GM23338 (cell line): ENCODE data around the gene PDXK. TPM values are rescaled to one million over a fixed set of nuclear protein-coding genes. Genes with fewer than 3 reads are reported as not detected.
A peak's percentile ranks its signal among the peaks of the same experiment; 100 is the strongest.

Experiments
- ATAC-seq: fragments of 200-7000 bp; cut with Tn5 transposase; 3 replicates; pipeline ENCODE4 v1.9.1; 2020
- DNase-seq: peaks from one replicate; pipeline ENCODE4 v3.0.0-alpha.2; 2015; ENCODE audit warnings: low spot score
- H2AFZ ChIP-seq: fragments of 200-600 bp; sonication (generic); 2 replicates; pipeline ENCODE4 v1.8.0; 2016; ENCODE audit warnings: antibody characterized with exemption, mild to moderate bottlenecking, moderate library complexity
- H3F3A ChIP-seq: fragments of 200-600 bp; sonication (generic); replicated peaks from 2 replicates; pipeline ENCODE4 v1.8.0; 2017; ENCODE audit warnings: antibody characterized with exemption, mixed run types, low read depth
- H3K27ac ChIP-seq: fragments of 200-600 bp; sonication (generic); 2 replicates; pipeline ENCODE4 v1.6.1; 2016; ENCODE audit warnings: low read depth
- H3K27me3 ChIP-seq: fragments of 200-600 bp; sonication (generic); 2 replicates; pipeline ENCODE4 v1.8.0; 2016; ENCODE audit warnings: mild to moderate bottlenecking, mixed run types, moderate library complexity; ENCODE audit not compliant: insufficient read depth
- H3K36me3 ChIP-seq: fragments of 200-600 bp; sonication (generic); 2 replicates; pipeline ENCODE4 v1.8.0; 2016; ENCODE audit warnings: mild to moderate bottlenecking; ENCODE audit not compliant: insufficient read depth
- H3K4me1 ChIP-seq: fragments of 200-600 bp; sonication (generic); 2 replicates; pipeline ENCODE4 v1.8.0; 2016; ENCODE audit warnings: mild to moderate bottlenecking, moderate library complexity; ENCODE audit not compliant: insufficient read depth
- H3K4me2 ChIP-seq: fragments of 200-600 bp; sonication (generic); 2 replicates; pipeline ENCODE4 v1.7.1; 2017; ENCODE audit warnings: mixed run types
- H3K4me3 ChIP-seq: fragments of 200-600 bp; sonication (generic); 2 replicates; pipeline ENCODE4 v1.6.1; 2016; ENCODE audit warnings: mixed run types
- H3K79me2 ChIP-seq: fragments of 200-600 bp; sonication (generic); replicated peaks from 2 replicates; pipeline ENCODE4 v1.8.0; 2017; ENCODE audit warnings: mild to moderate bottlenecking; ENCODE audit not compliant: insufficient read depth
- H3K9me2 ChIP-seq: fragments of 200-600 bp; sonication (generic); 2 replicates; pipeline ENCODE4 v1.8.0; 2017; ENCODE audit not compliant: insufficient read depth
- H4K20me1 ChIP-seq: fragments of 200-600 bp; sonication (generic); replicated peaks from 2 replicates; pipeline ENCODE4 v1.8.0; 2017; ENCODE audit warnings: mild to moderate bottlenecking; ENCODE audit not compliant: insufficient read depth
- H3K27ac Mint-ChIP-seq: 2 replicates; pipeline ENCODE4 v1.8.0; 2020; ENCODE audit warnings: inconsistent platforms, mild to moderate bottlenecking, moderate library complexity, mixed read lengths
- H3K27me3 Mint-ChIP-seq: 3 replicates; pipeline ENCODE4 v1.8.0; 2022; ENCODE audit warnings: low read depth, mild to moderate bottlenecking, moderate library complexity, mixed read lengths, inconsistent platforms; ENCODE audit not compliant: insufficient read depth, poor library complexity
- H3K36me3 Mint-ChIP-seq: 3 replicates; pipeline ENCODE4 v1.8.0; 2021; ENCODE audit warnings: low read depth, mild to moderate bottlenecking, inconsistent platforms, moderate library complexity, mixed read lengths
- H3K4me1 Mint-ChIP-seq: 3 replicates; pipeline ENCODE4 v1.8.0; 2020; ENCODE audit warnings: mild to moderate bottlenecking, inconsistent platforms, mixed read lengths
- H3K4me3 Mint-ChIP-seq: 3 replicates; pipeline ENCODE4 v1.8.0; 2021; ENCODE audit warnings: moderate library complexity, mild to moderate bottlenecking, inconsistent platforms, mixed read lengths
- H3K9me3 Mint-ChIP-seq: 3 replicates; pipeline ENCODE4 v1.8.0; 2020; ENCODE audit warnings: moderate library complexity, mild to moderate bottlenecking, inconsistent platforms, mixed read lengths
- EZH2 ChIP-seq: fragments of 200-600 bp; sonication (generic); IDR thresholded peaks from one replicate; pipeline ENCODE4 v1.8.0; 2017; ENCODE audit warnings: antibody characterized with exemption, mild to moderate bottlenecking, low read depth; ENCODE audit not compliant: unreplicated experiment
- JUNB ChIP-seq: IDR thresholded peaks from one replicate; pipeline ENCODE4 v1.6.1; 2016; ENCODE audit warnings: antibody characterized with exemption; ENCODE audit not compliant: unreplicated experiment
- ZNF114 ChIP-seq: fragments of 250-450 bp; sonication (Bioruptor Pico); IDR thresholded peaks from 2 replicates; pipeline ENCODE4 v1.5.0; 2020; ENCODE audit warnings: mild to moderate bottlenecking, moderate library complexity
- ZNF331 ChIP-seq: fragments of 250-450 bp; sonication (Bioruptor Pico); IDR thresholded peaks from 2 replicates; pipeline ENCODE4 v1.5.0; 2020; ENCODE audit warnings: low read depth, mild to moderate bottlenecking, moderate library complexity
- polyA plus RNA-seq: library from polyadenylated mRNA; unstranded; fragments of >200 nt; fragmentation: Nextera tagmentation; extraction: Ambion mirVana; gene quantifications from 2 replicates; pipeline ENCODE4 v1.2.1, GENCODE V29; 2016
- total RNA-seq: library from RNA; depleted of rRNA; stranded (reverse); fragments of >200 nt; shearing (Covaris generic); gene quantifications from 2 replicates; pipeline ENCODE4 v1.2.3, GENCODE V29; 2014
- TF ChIP-seq, protein P1 (sequence below), 2 experiments: fragments of 200-600 bp in 1 of 2; sonication (generic) in 1 of 2; conservative IDR thresholded peaks; 2 replicates each; pipeline versions ENCODE4 v1.5.1 to v1.6.1; 2016 to 2017; ENCODE audit warnings: antibody characterized with exemption in 2 of 2, low read depth in 2 of 2, mild to moderate bottlenecking in 2 of 2, moderate library complexity in 1 of 2
- TF ChIP-seq, protein P2 (sequence below): fragments of 250-450 bp; sonication (Bioruptor Pico); IDR thresholded peaks from 2 replicates; pipeline ENCODE4 v1.5.0; 2020; ENCODE audit warnings: mild to moderate bottlenecking, moderate library complexity
- TF ChIP-seq, protein P3 (sequence below): IDR thresholded peaks from one replicate; pipeline ENCODE4 v1.6.1; 2018; ENCODE audit warnings: antibody characterized with exemption; ENCODE audit not compliant: unreplicated experiment

PDXK gene
- total and polyA plus RNA-seq, 2 experiments from 2014 or later: 53.2 to 66.3 TPM

GRCh38 chr21:43760391-43760958 is 41.5 kb downstream of the PDXK start:
- Histone ChIP-seq H4K20me1 (no peaks in the 10 kb centered on the region), H3K4me2 (no peak overlapping the region), H2AFZ (no peak overlapping the region), H3K27ac (no peak overlapping the region), H3K36me3 (no peaks in the 10 kb centered on the region), H3K4me3 (no peak overlapping the region), H3F3A (no peaks in the 10 kb centered on the region), H3K79me2 (no peaks in the 10 kb centered on the region), H3K27me3 (no peaks in the 10 kb centered on the region), H3K4me1 (no peaks in the 10 kb centered on the region), H3K9me2 (no peaks in the 10 kb centered on the region)
- no peaks in the 10 kb centered on the region for H3K9me3 Mint-ChIP-seq
- H3K27ac Mint-ChIP-seq: no peak overlapping the region
- H3K27me3 Mint-ChIP-seq: no peaks in the 10 kb centered on the region
- no peak overlapping the region for H3K4me3 Mint-ChIP-seq
- no peak for ATAC-seq
- H3K4me1 Mint-ChIP-seq: no peaks in the 10 kb centered on the region
- DNase-seq: no peak
- peaks cover 36% of the 10 kb centered on the region for H3K36me3 Mint-ChIP-seq
- TF ChIP-seq, protein P1, sequence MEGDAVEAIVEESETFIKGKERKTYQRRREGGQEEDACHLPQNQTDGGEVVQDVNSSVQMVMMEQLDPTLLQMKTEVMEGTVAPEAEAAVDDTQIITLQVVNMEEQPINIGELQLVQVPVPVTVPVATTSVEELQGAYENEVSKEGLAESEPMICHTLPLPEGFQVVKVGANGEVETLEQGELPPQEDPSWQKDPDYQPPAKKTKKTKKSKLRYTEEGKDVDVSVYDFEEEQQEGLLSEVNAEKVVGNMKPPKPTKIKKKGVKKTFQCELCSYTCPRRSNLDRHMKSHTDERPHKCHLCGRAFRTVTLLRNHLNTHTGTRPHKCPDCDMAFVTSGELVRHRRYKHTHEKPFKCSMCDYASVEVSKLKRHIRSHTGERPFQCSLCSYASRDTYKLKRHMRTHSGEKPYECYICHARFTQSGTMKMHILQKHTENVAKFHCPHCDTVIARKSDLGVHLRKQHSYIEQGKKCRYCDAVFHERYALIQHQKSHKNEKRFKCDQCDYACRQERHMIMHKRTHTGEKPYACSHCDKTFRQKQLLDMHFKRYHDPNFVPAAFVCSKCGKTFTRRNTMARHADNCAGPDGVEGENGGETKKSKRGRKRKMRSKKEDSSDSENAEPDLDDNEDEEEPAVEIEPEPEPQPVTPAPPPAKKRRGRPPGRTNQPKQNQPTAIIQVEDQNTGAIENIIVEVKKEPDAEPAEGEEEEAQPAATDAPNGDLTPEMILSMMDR (conservative IDR thresholded peaks at IDR 0.05; ENCODE audit: low read depth in 2 of 2): peak in 1 of 2 experiments; percentile 34; a peak in 1 of 4 replicates
- no peak for TF ChIP-seq ZNF331 (CRISPR knock-in tag)

- no peaks in the 10 kb centered on the region for H4K20me1 ChIP-seq
- no peak overlapping the region for H3K4me3 Mint-ChIP-seq
- H2AFZ ChIP-seq: no peak overlapping the region
- H3K4me1 Mint-ChIP-seq: no peaks in the 10 kb centered on the region
- no peak overlapping the region for H3K27ac ChIP-seq
- H3K9me2 ChIP-seq: no peaks in the 10 kb centered on the region
- no peaks in the 10 kb centered on the region for H3K79me2 ChIP-seq
- H3K36me3 Mint-ChIP-seq: peaks cover 24% of the 10 kb centered on the region
- H3K27me3 ChIP-seq: no peaks in the 10 kb centered on the region
- no peaks in the 10 kb centered on the region for H3K36me3 ChIP-seq
- no peaks in the 10 kb centered on the region for H3F3A ChIP-seq
- no peak overlapping the region for H3K4me2 ChIP-seq
- DNase-seq: no peak
- no peaks in the 10 kb centered on the region for H3K4me1 ChIP-seq
- no peaks in the 10 kb centered on the region for H3K9me3 Mint-ChIP-seq
- H3K27me3 Mint-ChIP-seq: peaks cover 2% of the 10 kb centered on the region
- no peak overlapping the region for H3K27ac Mint-ChIP-seq
- no peak overlapping the region for H3K4me3 ChIP-seq
- ATAC-seq: no peak
- TF ChIP-seq EZH2: no peak
- no peak for TF ChIP-seq ZNF114 (CRISPR knock-in tag)
- TF ChIP-seq JUNB: no peak
- TF ChIP-seq, protein P2, sequence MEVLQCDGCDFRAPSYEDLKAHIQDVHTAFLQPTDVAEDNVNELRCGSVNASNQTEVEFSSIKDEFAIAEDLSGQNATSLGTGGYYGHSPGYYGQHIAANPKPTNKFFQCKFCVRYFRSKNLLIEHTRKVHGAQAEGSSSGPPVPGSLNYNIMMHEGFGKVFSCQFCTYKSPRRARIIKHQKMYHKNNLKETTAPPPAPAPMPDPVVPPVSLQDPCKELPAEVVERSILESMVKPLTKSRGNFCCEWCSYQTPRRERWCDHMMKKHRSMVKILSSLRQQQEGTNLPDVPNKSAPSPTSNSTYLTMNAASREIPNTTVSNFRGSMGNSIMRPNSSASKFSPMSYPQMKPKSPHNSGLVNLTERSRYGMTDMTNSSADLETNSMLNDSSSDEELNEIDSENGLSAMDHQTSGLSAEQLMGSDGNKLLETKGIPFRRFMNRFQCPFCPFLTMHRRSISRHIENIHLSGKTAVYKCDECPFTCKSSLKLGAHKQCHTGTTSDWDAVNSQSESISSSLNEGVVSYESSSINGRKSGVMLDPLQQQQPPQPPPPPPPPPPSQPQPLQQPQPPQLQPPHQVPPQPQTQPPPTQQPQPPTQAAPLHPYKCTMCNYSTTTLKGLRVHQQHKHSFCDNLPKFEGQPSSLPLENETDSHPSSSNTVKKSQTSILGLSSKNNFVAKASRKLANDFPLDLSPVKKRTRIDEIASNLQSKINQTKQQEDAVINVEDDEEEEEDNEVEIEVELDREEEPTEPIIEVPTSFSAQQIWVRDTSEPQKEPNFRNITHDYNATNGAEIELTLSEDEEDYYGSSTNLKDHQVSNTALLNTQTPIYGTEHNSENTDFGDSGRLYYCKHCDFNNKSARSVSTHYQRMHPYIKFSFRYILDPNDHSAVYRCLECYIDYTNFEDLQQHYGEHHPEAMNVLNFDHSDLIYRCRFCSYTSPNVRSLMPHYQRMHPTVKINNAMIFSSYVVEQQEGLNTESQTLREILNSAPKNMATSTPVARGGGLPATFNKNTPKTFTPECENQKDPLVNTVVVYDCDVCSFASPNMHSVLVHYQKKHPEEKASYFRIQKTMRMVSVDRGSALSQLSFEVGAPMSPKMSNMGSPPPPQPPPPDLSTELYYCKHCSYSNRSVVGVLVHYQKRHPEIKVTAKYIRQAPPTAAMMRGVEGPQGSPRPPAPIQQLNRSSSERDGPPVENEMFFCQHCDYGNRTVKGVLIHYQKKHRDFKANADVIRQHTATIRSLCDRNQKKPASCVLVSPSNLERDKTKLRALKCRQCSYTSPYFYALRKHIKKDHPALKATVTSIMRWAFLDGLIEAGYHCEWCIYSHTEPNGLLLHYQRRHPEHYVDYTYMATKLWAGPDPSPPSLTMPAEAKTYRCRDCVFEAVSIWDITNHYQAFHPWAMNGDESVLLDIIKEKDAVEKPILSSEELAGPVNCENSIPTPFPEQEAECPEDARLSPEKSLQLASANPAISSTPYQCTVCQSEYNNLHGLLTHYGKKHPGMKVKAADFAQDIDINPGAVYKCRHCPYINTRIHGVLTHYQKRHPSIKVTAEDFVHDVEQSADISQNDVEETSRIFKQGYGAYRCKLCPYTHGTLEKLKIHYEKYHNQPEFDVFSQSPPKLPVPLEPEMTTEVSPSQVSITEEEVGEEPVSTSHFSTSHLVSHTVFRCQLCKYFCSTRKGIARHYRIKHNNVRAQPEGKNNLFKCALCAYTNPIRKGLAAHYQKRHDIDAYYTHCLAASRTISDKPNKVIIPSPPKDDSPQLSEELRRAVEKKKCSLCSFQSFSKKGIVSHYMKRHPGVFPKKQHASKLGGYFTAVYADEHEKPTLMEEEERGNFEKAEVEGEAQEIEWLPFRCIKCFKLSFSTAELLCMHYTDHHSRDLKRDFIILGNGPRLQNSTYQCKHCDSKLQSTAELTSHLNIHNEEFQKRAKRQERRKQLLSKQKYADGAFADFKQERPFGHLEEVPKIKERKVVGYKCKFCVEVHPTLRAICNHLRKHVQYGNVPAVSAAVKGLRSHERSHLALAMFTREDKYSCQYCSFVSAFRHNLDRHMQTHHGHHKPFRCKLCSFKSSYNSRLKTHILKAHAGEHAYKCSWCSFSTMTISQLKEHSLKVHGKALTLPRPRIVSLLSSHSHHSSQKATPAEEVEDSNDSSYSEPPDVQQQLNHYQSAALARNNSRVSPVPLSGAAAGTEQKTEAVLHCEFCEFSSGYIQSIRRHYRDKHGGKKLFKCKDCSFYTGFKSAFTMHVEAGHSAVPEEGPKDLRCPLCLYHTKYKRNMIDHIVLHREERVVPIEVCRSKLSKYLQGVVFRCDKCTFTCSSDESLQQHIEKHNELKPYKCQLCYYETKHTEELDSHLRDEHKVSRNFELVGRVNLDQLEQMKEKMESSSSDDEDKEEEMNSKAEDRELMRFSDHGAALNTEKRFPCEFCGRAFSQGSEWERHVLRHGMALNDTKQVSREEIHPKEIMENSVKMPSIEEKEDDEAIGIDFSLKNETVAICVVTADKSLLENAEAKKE: no peak
- TF ChIP-seq, protein P3, sequence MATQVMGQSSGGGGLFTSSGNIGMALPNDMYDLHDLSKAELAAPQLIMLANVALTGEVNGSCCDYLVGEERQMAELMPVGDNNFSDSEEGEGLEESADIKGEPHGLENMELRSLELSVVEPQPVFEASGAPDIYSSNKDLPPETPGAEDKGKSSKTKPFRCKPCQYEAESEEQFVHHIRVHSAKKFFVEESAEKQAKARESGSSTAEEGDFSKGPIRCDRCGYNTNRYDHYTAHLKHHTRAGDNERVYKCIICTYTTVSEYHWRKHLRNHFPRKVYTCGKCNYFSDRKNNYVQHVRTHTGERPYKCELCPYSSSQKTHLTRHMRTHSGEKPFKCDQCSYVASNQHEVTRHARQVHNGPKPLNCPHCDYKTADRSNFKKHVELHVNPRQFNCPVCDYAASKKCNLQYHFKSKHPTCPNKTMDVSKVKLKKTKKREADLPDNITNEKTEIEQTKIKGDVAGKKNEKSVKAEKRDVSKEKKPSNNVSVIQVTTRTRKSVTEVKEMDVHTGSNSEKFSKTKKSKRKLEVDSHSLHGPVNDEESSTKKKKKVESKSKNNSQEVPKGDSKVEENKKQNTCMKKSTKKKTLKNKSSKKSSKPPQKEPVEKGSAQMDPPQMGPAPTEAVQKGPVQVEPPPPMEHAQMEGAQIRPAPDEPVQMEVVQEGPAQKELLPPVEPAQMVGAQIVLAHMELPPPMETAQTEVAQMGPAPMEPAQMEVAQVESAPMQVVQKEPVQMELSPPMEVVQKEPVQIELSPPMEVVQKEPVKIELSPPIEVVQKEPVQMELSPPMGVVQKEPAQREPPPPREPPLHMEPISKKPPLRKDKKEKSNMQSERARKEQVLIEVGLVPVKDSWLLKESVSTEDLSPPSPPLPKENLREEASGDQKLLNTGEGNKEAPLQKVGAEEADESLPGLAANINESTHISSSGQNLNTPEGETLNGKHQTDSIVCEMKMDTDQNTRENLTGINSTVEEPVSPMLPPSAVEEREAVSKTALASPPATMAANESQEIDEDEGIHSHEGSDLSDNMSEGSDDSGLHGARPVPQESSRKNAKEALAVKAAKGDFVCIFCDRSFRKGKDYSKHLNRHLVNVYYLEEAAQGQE: no peak
- TF ChIP-seq, protein P1 (conservative IDR thresholded peaks at IDR 0.05; ENCODE audit: low read depth in 2 of 2): no peak
Measured at GRCh38 chr21:43761886-43762285, 43.0 kb downstream of the PDXK start.
